CD4-positive, alpha-beta T cell treated with Interleukin-15 for 1 hour (primary cell): ENCODE data around the gene C9orf57.
"Not testable (repeated sequence)": the region's sequence is repeated elsewhere in the genome, so short reads cannot be mapped to it uniquely, and the experiment has no call there.

Experiments
- DNase-seq: peaks from one replicate; pipeline ENCODE4 v3.0.0-alpha.2; 2020

The C9orf57 gene

GRCh38 chr9:72060513-72060912 is at the start of gene C9orf57:
Gene C9orf57 (minus strand): TSS chr9:72060613. CDS start chr9:72059331, 1,282 bp downstream.
- DNase-seq: no peak

GRCh38 chr9:72102520-72102919 is 42.1 kb upstream of the C9orf57 start:
- no peak for DNase-seq

- not testable (repeated sequence) for DNase-seq
Measured at GRCh38 chr9:72095520-72095919, 35.1 kb upstream of the C9orf57 start.

- DNase-seq: no peak
Measured at GRCh38 chr9:72092820-72093219, 32.4 kb upstream of the C9orf57 start.

- DNase-seq: no peak
Measured at GRCh38 chr9:72089451-72090130, 29.2 kb upstream of the C9orf57 start.

- DNase-seq: no peak
Measured at GRCh38 chr9:72082536-72082935, 22.1 kb upstream of the C9orf57 start.

- not testable (repeated sequence) for DNase-seq
Measured at GRCh38 chr9:72074666-72075065, 14.3 kb upstream of the C9orf57 start.

- no peak for DNase-seq
Measured at GRCh38 chr9:72065076-72065475, 4.7 kb upstream of the C9orf57 start.

- no peak for DNase-seq
Measured at GRCh38 chr9:72052122-72052521, 8.3 kb downstream of the C9orf57 start.

GRCh38 chr9:72048850-72049249 is 11.6 kb downstream of the C9orf57 start:
- no peak for DNase-seq

- no peak for DNase-seq
Measured at GRCh38 chr9:72046630-72047456, 13.6 kb downstream of the C9orf57 start.

- no peak for DNase-seq
Measured at GRCh38 chr9:72044095-72044494, 16.3 kb downstream of the C9orf57 start.

GRCh38 chr9:72043576-72043975 is 16.8 kb downstream of the C9orf57 start:
- no peak for DNase-seq

GRCh38 chr9:72042928-72043327 is 17.5 kb downstream of the C9orf57 start:
- no peak for DNase-seq

- DNase-seq: peak; percentile 19
Measured at GRCh38 chr9:72041775-72042194, 18.6 kb downstream of the C9orf57 start.

GRCh38 chr9:72041369-72041768 is 19.0 kb downstream of the C9orf57 start:
- DNase-seq: no peak

- no peak for DNase-seq
Measured at GRCh38 chr9:72039532-72039931, 20.9 kb downstream of the C9orf57 start.

- DNase-seq: peak; percentile 45
Measured at GRCh38 chr9:72038890-72039410, 21.5 kb downstream of the C9orf57 start.

GRCh38 chr9:72038408-72038807 is 22.0 kb downstream of the C9orf57 start:
- no peak for DNase-seq

- DNase-seq: no peak
Measured at GRCh38 chr9:72037571-72037970, 22.8 kb downstream of the C9orf57 start.

- DNase-seq: no peak
Measured at GRCh38 chr9:72030767-72031166, 29.6 kb downstream of the C9orf57 start.

GRCh38 chr9:72029986-72030385 is 30.4 kb downstream of the C9orf57 start:
- DNase-seq: no peak

GRCh38 chr9:72025906-72026305 is 34.5 kb downstream of the C9orf57 start:
- no peak for DNase-seq

- no peak for DNase-seq
Measured at GRCh38 chr9:72023596-72023995, 36.8 kb downstream of the C9orf57 start.
